IMR-90 (cell line): ENCODE data around the gene MAPK9. TPM values are rescaled to one million over a fixed set of nuclear protein-coding genes. Genes with fewer than 3 reads are reported as not detected.

Source experiments
- ATAC-seq: fragments of 200-7000 bp; cut with Tn5 transposase; 2 replicates; pipeline ENCODE4 v1.9.1; 2020; ENCODE audit warnings: low read depth, mild to moderate bottlenecking, moderate library complexity
- BruUV-seq: library from RNA; stranded (reverse); fragments of 400-500 nt; replicated peaks from 2 replicates; lab custom pipeline; 2021; lab: Mats Ljungman, UMichigan
- CTCF ChIA-PET: fragments of 300-600 bp; formaldehyde crosslinking; extraction: SDS; loops from one replicate; lab custom pipeline; 2021; ENCODE audit warnings: antibody characterized with exemption; lab: Yijun Ruan, JAX
- POLR2A ChIA-PET: fragments of 300-600 bp; sonication (Branson Sonifier 250); formaldehyde crosslinking; loops from one replicate; lab custom pipeline; 2022; ENCODE audit warnings: antibody characterized with exemption; ENCODE audit not compliant: unreplicated experiment; lab: Charles Lee
- DNase-seq: peaks from one replicate; pipeline ENCODE4 v3.0.0; 2013
- H2AFZ ChIP-seq: replicated peaks from 2 replicates; pipeline ENCODE3; 2013; ENCODE audit warnings: low read length, mild to moderate bottlenecking; ENCODE audit not compliant: poor library complexity
- H2AK5ac ChIP-seq: 2 replicates; pipeline ENCODE4 v1.6.1; 2013; ENCODE audit warnings: low read depth, low read length, inconsistent platforms
- H2AK9ac ChIP-seq: replicated peaks from 2 replicates; pipeline ENCODE3; 2013; ENCODE audit warnings: mild to moderate bottlenecking, low read depth, low read length, moderate library complexity; ENCODE audit not compliant: poor library complexity
- H2BK120ac ChIP-seq: 2 replicates; pipeline ENCODE4 v1.6.1; 2013; ENCODE audit warnings: low read depth, low read length, inconsistent platforms
- H2BK15ac ChIP-seq: 3 replicates; pipeline ENCODE4 v1.6.1; 2013; ENCODE audit warnings: low read depth, low read length, inconsistent platforms
- H2BK20ac ChIP-seq: 2 replicates; pipeline ENCODE4 v1.6.1; 2013; ENCODE audit warnings: low read depth, mild to moderate bottlenecking, inconsistent platforms, low read length, moderate library complexity
- H2BK5ac ChIP-seq: 2 replicates; pipeline ENCODE4 v1.6.1; 2013; ENCODE audit warnings: mild to moderate bottlenecking, low read depth, low read length, inconsistent platforms; ENCODE audit not compliant: poor library complexity, severe bottlenecking
- H3K14ac ChIP-seq: replicated peaks from 2 replicates; pipeline ENCODE4 v1.6.1; 2013; ENCODE audit warnings: low read depth, low read length, inconsistent platforms
- H3K18ac ChIP-seq: 2 replicates; pipeline ENCODE4 v1.6.1; 2013; ENCODE audit warnings: low read depth, low read length, control low read depth
- H3K23ac ChIP-seq: 2 replicates; pipeline ENCODE4 v1.6.1; 2013; ENCODE audit warnings: low read depth, low read length, inconsistent platforms
- H3K27ac ChIP-seq: 2 replicates; pipeline ENCODE4 v1.5.1; 2013; ENCODE audit warnings: mild to moderate bottlenecking, control low read depth, low read length; ENCODE audit not compliant: insufficient read depth
- H3K27me3 ChIP-seq: 2 replicates; pipeline ENCODE4 v1.6.1; 2013; ENCODE audit warnings: low read length; ENCODE audit not compliant: control insufficient read depth, insufficient read depth
- H3K36me3 ChIP-seq: 2 replicates; pipeline ENCODE4 v1.6.1; 2013; ENCODE audit warnings: low read length, mixed read lengths; ENCODE audit not compliant: control insufficient read depth, insufficient read depth
- H3K4ac ChIP-seq: 2 replicates; pipeline ENCODE4 v1.6.1; 2013; ENCODE audit warnings: low read depth, low read length, inconsistent platforms
- H3K4me1 ChIP-seq: 2 replicates; pipeline ENCODE4 v1.6.1; 2013; ENCODE audit warnings: low read length, mixed read lengths; ENCODE audit not compliant: control insufficient read depth, insufficient read depth
- H3K4me2 ChIP-seq: 2 replicates; pipeline ENCODE4 v1.6.1; 2013; ENCODE audit warnings: low read depth, mild to moderate bottlenecking, control low read depth, low read length, moderate library complexity
- H3K4me3 ChIP-seq: 2 replicates; pipeline ENCODE4 v1.5.1; 2013; ENCODE audit warnings: low read depth, mild to moderate bottlenecking, control low read depth, low read length, moderate library complexity; ENCODE audit not compliant: insufficient read depth
- H3K56ac ChIP-seq: 2 replicates; pipeline ENCODE4 v1.6.1; 2013; ENCODE audit warnings: low read length, inconsistent platforms; ENCODE audit not compliant: insufficient read depth; ENCODE audit errors: extremely low read depth
- H3K79me1 ChIP-seq, 2 experiments: 2 replicates each; pipeline ENCODE4 v1.6.1; 2013; ENCODE audit warnings: low read length in 2 of 2, inconsistent platforms in 1 of 2, low read depth in 1 of 2
- H3K9ac ChIP-seq: 2 replicates; pipeline ENCODE4 v1.6.1; 2013; ENCODE audit warnings: low read depth, low read length, control low read depth
- H3K9me1 ChIP-seq: 2 replicates; pipeline ENCODE4 v1.6.1; 2013; ENCODE audit warnings: low read length, inconsistent platforms; ENCODE audit not compliant: insufficient read depth
- H3K9me3 ChIP-seq: 2 replicates; pipeline ENCODE4 v1.6.1; 2013; ENCODE audit warnings: low read length; ENCODE audit not compliant: control insufficient read depth, insufficient read depth
- H4K20me1 ChIP-seq: 2 replicates; pipeline ENCODE4 v1.6.1; 2013; ENCODE audit warnings: low read length, inconsistent platforms; ENCODE audit not compliant: insufficient read depth
- H4K5ac ChIP-seq: 2 replicates; pipeline ENCODE4 v1.6.1; 2013; ENCODE audit warnings: mild to moderate bottlenecking, low read depth, low read length, control low read depth
- H4K8ac ChIP-seq, 2 experiments: 2 replicates each; pipeline ENCODE4 v1.6.1; 2013; ENCODE audit warnings: low read depth in 2 of 2, low read length in 2 of 2, control low read depth in 1 of 2, inconsistent platforms in 1 of 2
- H4K91ac ChIP-seq: 2 replicates; pipeline ENCODE4 v1.6.1; 2013; ENCODE audit warnings: low read depth, low read length, inconsistent platforms; ENCODE audit not compliant: insufficient read depth
- BHLHE40 ChIP-seq: fragments of 150-350 bp; IDR thresholded peaks from 2 replicates; pipeline ENCODE4 v1.6.1; 2016; ENCODE audit warnings: mild to moderate bottlenecking, low read depth, low read length
- CEBPB ChIP-seq: IDR thresholded peaks from 2 replicates; pipeline ENCODE4 v1.6.1; 2012; ENCODE audit warnings: low read depth, low read length, improper control_type of control experiment
- CHD1 ChIP-seq: IDR thresholded peaks from 2 replicates; pipeline ENCODE4 v1.6.1; 2012; ENCODE audit warnings: low read depth, low read length, improper control_type of control experiment
- FOS ChIP-seq: fragments of 150-350 bp; IDR thresholded peaks from 2 replicates; pipeline ENCODE4 v1.6.1; 2016; ENCODE audit warnings: low read depth, low read length
- MAFK ChIP-seq: IDR thresholded peaks from 2 replicates; pipeline ENCODE4 v1.6.1; 2012; ENCODE audit warnings: low read depth, low read length, improper control_type of control experiment
- MXI1 ChIP-seq: IDR thresholded peaks from 2 replicates; pipeline ENCODE4 v1.6.1; 2012; ENCODE audit warnings: low read depth, mild to moderate bottlenecking, low read length, moderate library complexity, borderline replicate concordance
- RCOR1 ChIP-seq: IDR thresholded peaks from 2 replicates; pipeline ENCODE4 v1.6.1; 2012; ENCODE audit warnings: mild to moderate bottlenecking, low read length, improper control_type of control experiment; ENCODE audit not compliant: insufficient replicate concordance
- RFX5 ChIP-seq: IDR thresholded peaks from 2 replicates; pipeline ENCODE4 v1.8.0; 2012; ENCODE audit warnings: low read depth, mild to moderate bottlenecking, low read length, moderate library complexity
- WGBS, 2 experiments: methylation state at CpG; one replicate each; pipeline versions ENCODE4 v1.1.5 to v1.1.7; 2013; ENCODE audit warnings: missing lambda C conversion rate in 2 of 2; ENCODE audit not compliant: insufficient read length in 1 of 2; ENCODE audit errors: extremely low coverage in 2 of 2; 5-methylcytosine and 5-hydroxymethylcytosine counted together
- dilution Hi-C: fragments of 300-500 bp; cut with HindIII; formaldehyde crosslinking; loops from one replicate; pipeline ENCODE4 v1.14.3; 2018; ENCODE audit warnings: low sequenced_read_pairs; ENCODE audit not compliant: unreplicated experiment
- in situ Hi-C: fragments of 300-500 bp; cut with MboI; formaldehyde crosslinking; loops from 3 replicates; pipeline ENCODE4 v1.14.3; 2019; ENCODE audit warnings: low sequenced_read_pairs, inconsistent platforms, mixed read lengths
- intact Hi-C: fragments of 100-400 bp; cut with micrococcal nuclease; formaldehyde crosslinking; loops from 2 replicates; pipeline ENCODE4 v1.10.0; 2022
- polyA plus RNA-seq, 3 experiments: library from polyadenylated mRNA; depleted of rRNA; stranded (reverse); fragments of >200 nt; gene quantifications; 2 replicates each; pipeline ENCODE4 v1.2.3, GENCODE V29; 2012; ENCODE audit warnings: low replicate concordance in 1 of 3
- total RNA-seq: library from RNA; depleted of rRNA; stranded (reverse); fragments of >200 nt; gene quantifications from 2 replicates; pipeline ENCODE4 v1.2.3, GENCODE V29; 2012
- TF ChIP-seq, protein P1 (sequence below): conservative IDR thresholded peaks from 2 replicates; pipeline ENCODE4 v1.5.1; 2012; ENCODE audit warnings: mild to moderate bottlenecking, low read depth, low read length, improper control_type of control experiment

Gene MAPK9
- total and polyA plus RNA-seq, 2 of the 4 experiments (the other 2 are of a cell fraction) = 22.9 to 23.3 TPM

DNA sequence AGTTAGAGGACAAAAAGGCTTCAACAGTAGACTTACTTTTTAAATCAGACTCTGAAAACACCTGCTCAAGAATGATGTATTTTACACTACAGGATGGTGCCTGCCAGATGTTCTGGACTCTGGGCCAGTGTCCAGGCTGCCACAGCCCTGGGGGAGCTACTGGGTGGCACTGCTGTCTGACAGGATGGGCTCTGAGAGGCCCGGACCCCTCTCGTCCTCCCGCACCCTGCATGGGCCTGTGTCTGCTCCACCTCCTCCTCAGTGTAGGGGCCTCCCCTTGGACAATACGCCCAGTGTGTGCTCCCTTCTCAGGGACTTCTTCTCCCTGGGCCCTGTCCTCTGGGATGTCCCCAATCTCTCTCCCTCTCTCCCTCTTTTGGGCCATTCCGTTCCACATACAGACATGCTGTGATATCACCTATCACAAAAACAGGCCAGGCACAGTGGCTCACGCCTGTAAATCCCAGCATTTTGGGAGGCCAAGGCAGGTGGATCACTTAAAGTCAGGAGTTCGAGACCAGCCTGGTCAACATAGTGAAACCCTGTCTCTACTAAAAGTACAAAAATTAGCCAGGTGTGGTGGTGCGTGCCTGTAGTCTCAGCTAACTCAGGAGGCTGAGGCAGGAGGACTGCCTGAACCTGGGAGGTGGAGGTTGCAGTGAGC lies 37.9 kb upstream of the MAPK9 start:
- no peak overlapping the region for H4K5ac ChIP-seq
- dilution Hi-C loops (no loop called here), in situ Hi-C loops (no loop called here), intact Hi-C loops (loop anchor here (2.0 kb wide), 1 partner anchor 37 kb away; the partner anchor contains the start of gene MAPK9)
- no peak overlapping the region for H3K14ac ChIP-seq
- H3K4me2 ChIP-seq = no peak overlapping the region
- H4K20me1 ChIP-seq = peaks cover 21% of the 10 kb centered on the region
- peaks cover 18% of the 10 kb centered on the region for H3K4me1 ChIP-seq
- ATAC-seq (no peak), DNase-seq (no peak)
- CTCF ChIA-PET = interaction anchor here (1.0 to 2.4 kb wide), 3 partner anchors 11 to 36 kb away, joined by 9 to 12 read pairs (median 12); no protein-coding TSS in a partner anchor
- H2BK20ac ChIP-seq = no peak overlapping the region
- H2BK15ac ChIP-seq = no peak overlapping the region
- no peak overlapping the region for H3K27ac ChIP-seq
- no peak overlapping the region for H2AFZ ChIP-seq
- H3K4me3 ChIP-seq = no peak overlapping the region
- no peak overlapping the region for H2AK5ac ChIP-seq
- no peaks in the 10 kb centered on the region for H3K27me3 ChIP-seq
- H2BK5ac ChIP-seq = no peak overlapping the region
- H3K56ac ChIP-seq = no peak overlapping the region
- H2BK120ac ChIP-seq = no peak overlapping the region
- peaks cover 0 to 8% of the 10 kb centered on the region in 2 experiments; a peak in 1 of 4 replicates for H3K79me1 ChIP-seq
- no peaks in the 10 kb centered on the region for H3K9me3 ChIP-seq
- peak overlapping the region; percentile 52 for H3K4ac ChIP-seq
- no peak overlapping the region for H2AK9ac ChIP-seq
- WGBS, 2 experiments = 100% methylated on average over 1 of the region's 8 CpGs; no CpG with 5 or more reads in 1 of the 2 experiments
- H3K9ac ChIP-seq = no peak overlapping the region
- peaks cover 20% of the 10 kb centered on the region for H3K9me1 ChIP-seq
- H3K23ac ChIP-seq = no peak overlapping the region
- TF ChIP-seq, protein P1, sequence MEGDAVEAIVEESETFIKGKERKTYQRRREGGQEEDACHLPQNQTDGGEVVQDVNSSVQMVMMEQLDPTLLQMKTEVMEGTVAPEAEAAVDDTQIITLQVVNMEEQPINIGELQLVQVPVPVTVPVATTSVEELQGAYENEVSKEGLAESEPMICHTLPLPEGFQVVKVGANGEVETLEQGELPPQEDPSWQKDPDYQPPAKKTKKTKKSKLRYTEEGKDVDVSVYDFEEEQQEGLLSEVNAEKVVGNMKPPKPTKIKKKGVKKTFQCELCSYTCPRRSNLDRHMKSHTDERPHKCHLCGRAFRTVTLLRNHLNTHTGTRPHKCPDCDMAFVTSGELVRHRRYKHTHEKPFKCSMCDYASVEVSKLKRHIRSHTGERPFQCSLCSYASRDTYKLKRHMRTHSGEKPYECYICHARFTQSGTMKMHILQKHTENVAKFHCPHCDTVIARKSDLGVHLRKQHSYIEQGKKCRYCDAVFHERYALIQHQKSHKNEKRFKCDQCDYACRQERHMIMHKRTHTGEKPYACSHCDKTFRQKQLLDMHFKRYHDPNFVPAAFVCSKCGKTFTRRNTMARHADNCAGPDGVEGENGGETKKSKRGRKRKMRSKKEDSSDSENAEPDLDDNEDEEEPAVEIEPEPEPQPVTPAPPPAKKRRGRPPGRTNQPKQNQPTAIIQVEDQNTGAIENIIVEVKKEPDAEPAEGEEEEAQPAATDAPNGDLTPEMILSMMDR = no peak
- TF ChIP-seq RFX5 (no peak), BHLHE40 (no peak), MAFK (no peak), RCOR1 (no peak), CHD1 (no peak), CEBPB (no peak), MXI1 (no peak), FOS (no peak)
- no peak overlapping the region for H3K18ac ChIP-seq
- H4K8ac ChIP-seq = no peak overlapping the region
- H4K91ac ChIP-seq = no peak overlapping the region
- BruUV-seq = no TSS peak
- H3K36me3 ChIP-seq = peaks cover 6% of the 10 kb centered on the region
- POLR2A ChIA-PET = no interaction called here
